MM.1S (cell line): ENCODE results near the gene FBXO34.

ENCODE experiments used
- DNase-seq: peaks from one replicate; pipeline ENCODE4 v3.0.0-alpha.2; 2015
- H2AFZ ChIP-seq: fragments of 300-600 bp; sonication (generic); 2 replicates; pipeline ENCODE4 v1.6.0; 2016; ENCODE audit warnings: antibody characterized with exemption, low read length
- H3F3A ChIP-seq: fragments of 300-600 bp; sonication (generic); 2 replicates; pipeline ENCODE4 v1.6.1; 2016; ENCODE audit warnings: mild to moderate bottlenecking, antibody characterized with exemption, low read length, moderate library complexity, mixed read lengths; ENCODE audit not compliant: insufficient read depth
- H3K27ac ChIP-seq: fragments of 300-600 bp; sonication (generic); 2 replicates; pipeline ENCODE4 v1.5.1; 2016; ENCODE audit warnings: mild to moderate bottlenecking, low read length
- H3K27me3 ChIP-seq: fragments of 300-600 bp; sonication (generic); replicated peaks from 2 replicates; pipeline ENCODE4 v1.6.0; 2016; ENCODE audit warnings: low read length; ENCODE audit not compliant: insufficient read depth
- H3K36me3 ChIP-seq: fragments of 300-600 bp; sonication (generic); replicated peaks from 2 replicates; pipeline ENCODE4 v1.6.1; 2016; ENCODE audit warnings: mild to moderate bottlenecking, low read length, mixed read lengths; ENCODE audit not compliant: insufficient read depth
- H3K4me1 ChIP-seq: fragments of 300-600 bp; sonication (generic); 2 replicates; pipeline ENCODE4 v1.6.1; 2016; ENCODE audit warnings: low read length, mixed read lengths
- H3K4me2 ChIP-seq: fragments of 300-600 bp; sonication (generic); 2 replicates; pipeline ENCODE4 v1.6.0; 2016; ENCODE audit warnings: low read depth, low read length
- H3K4me3 ChIP-seq: fragments of 300-600 bp; sonication (generic); 2 replicates; pipeline ENCODE4 v1.5.1; 2016; ENCODE audit warnings: low read length, mixed read lengths
- H3K79me2 ChIP-seq: fragments of 300-600 bp; sonication (generic); 2 replicates; pipeline ENCODE4 v1.6.1; 2016; ENCODE audit warnings: mixed run types, low read length, mixed read lengths
- H3K9ac ChIP-seq: fragments of 300-600 bp; sonication (generic); 2 replicates; pipeline ENCODE4 v1.6.1; 2016; ENCODE audit warnings: low read length, mixed read lengths
- H3K9me2 ChIP-seq: fragments of 300-600 bp; sonication (generic); replicated peaks from 2 replicates; pipeline ENCODE4 v1.6.1; 2016; ENCODE audit warnings: mild to moderate bottlenecking, low read length, mixed read lengths; ENCODE audit not compliant: insufficient read depth
- H3K9me3 ChIP-seq: fragments of 300-600 bp; sonication (generic); replicated peaks from 2 replicates; pipeline ENCODE4 v1.6.1; 2016; ENCODE audit warnings: mild to moderate bottlenecking, low read length, mixed read lengths; ENCODE audit not compliant: insufficient read depth
- H4K20me1 ChIP-seq: fragments of 300-600 bp; sonication (generic); 2 replicates; pipeline ENCODE4 v1.6.1; 2016; ENCODE audit warnings: mild to moderate bottlenecking, low read length, moderate library complexity, mixed read lengths; ENCODE audit not compliant: insufficient read depth
- EZH2 ChIP-seq: fragments of 300-600 bp; sonication (generic); optimal IDR thresholded peaks from 2 replicates; pipeline ENCODE3; 2017; ENCODE audit warnings: low read depth, mild to moderate bottlenecking, antibody characterized with exemption, low read length, mixed read lengths
- EZH2phosphoT487 ChIP-seq: fragments of 300-600 bp; sonication (generic); IDR thresholded peaks from 2 replicates; pipeline ENCODE4 v1.6.1; 2018; ENCODE audit warnings: antibody characterized with exemption, low read length
- TF ChIP-seq, protein P1 (sequence below): fragments of 300-600 bp; sonication (generic); IDR thresholded peaks from 2 replicates; pipeline ENCODE4 v1.5.1; 2016; ENCODE audit warnings: antibody characterized with exemption, low read length, mixed read lengths

The FBXO34 gene

DNA sequence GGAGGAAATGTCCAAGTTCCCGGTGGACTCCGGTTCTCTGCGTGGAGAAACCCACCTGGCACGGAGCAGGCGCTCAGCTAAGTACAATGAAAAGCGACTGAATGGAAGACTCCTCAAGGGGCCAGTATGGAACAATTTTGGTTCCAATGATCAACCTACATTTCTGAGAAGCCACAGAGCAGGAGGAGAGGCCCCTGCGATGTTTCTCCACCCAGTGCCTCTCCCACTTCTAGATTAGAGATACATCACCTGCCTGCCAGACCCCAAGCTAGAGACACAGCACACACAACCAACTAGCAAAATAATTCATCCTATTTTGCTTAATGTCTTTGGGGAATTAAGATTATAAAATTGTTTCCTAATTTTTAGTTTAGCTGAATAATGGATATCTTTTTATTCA is 101.6 kb downstream of the FBXO34 start:
- H3K4me3 ChIP-seq, result no peak overlapping the region
- H3K79me2 ChIP-seq, result no peaks in the 10 kb centered on the region
- no peaks in the 10 kb centered on the region for H4K20me1 ChIP-seq
- H3K4me2 ChIP-seq, result no peak overlapping the region
- no peaks in the 10 kb centered on the region for H3K9me2 ChIP-seq
- TF ChIP-seq EZH2, result no peak
- TF ChIP-seq, protein P1, sequence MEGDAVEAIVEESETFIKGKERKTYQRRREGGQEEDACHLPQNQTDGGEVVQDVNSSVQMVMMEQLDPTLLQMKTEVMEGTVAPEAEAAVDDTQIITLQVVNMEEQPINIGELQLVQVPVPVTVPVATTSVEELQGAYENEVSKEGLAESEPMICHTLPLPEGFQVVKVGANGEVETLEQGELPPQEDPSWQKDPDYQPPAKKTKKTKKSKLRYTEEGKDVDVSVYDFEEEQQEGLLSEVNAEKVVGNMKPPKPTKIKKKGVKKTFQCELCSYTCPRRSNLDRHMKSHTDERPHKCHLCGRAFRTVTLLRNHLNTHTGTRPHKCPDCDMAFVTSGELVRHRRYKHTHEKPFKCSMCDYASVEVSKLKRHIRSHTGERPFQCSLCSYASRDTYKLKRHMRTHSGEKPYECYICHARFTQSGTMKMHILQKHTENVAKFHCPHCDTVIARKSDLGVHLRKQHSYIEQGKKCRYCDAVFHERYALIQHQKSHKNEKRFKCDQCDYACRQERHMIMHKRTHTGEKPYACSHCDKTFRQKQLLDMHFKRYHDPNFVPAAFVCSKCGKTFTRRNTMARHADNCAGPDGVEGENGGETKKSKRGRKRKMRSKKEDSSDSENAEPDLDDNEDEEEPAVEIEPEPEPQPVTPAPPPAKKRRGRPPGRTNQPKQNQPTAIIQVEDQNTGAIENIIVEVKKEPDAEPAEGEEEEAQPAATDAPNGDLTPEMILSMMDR, result no peak
- no peak for TF ChIP-seq EZH2phosphoT487
- H3K27ac ChIP-seq, result no peak overlapping the region
- no peaks in the 10 kb centered on the region for H3F3A ChIP-seq
- no peaks in the 10 kb centered on the region for H3K9me3 ChIP-seq
- H2AFZ ChIP-seq, result no peak overlapping the region
- no peaks in the 10 kb centered on the region for H3K4me1 ChIP-seq
- H3K36me3 ChIP-seq, result no peaks in the 10 kb centered on the region
- no peak overlapping the region for H3K9ac ChIP-seq
- no peaks in the 10 kb centered on the region for H3K27me3 ChIP-seq
- no peak for DNase-seq

DNA sequence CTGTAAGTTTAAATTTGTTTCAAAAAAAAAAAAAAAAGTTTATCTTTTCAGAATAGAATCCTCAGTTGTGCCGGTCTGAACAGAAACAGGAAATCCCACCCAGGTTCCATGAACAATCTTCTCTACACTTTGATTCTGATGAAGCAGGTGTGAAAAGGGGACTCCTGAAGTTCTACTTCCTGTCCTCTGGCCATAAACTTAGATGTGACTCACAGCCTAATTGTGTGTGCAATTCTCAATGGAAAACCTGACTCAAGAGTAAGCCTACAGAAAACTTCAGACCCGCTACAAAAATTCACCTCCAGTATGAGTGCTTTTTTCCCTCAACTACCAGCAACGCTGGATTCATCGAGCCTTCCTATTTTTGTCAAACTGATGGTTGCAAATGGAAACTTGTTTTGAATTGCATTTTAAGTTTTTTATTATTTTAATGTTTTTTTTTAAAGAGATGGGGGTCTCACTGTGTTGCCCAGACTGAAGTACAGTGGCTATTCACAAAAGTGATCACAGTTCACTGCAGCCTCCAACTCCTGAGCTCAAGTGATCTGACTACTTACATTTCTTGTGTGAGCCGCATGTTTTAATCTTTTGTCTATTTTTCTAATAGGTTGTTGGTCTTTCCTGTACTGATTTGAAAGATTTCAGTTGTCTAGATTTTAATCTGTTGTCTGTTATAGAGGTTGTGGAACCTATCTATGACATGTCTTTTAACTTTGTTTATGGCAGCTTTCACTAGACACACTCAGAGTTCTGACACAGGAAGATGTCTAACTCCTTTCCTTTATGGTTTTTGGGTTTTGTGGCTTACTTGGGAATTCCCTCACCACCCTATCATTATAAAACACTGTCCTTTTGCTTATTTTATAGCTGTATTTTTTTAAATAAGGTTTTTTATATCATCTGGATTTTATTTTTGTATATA is 102.8 kb downstream of the FBXO34 start:
- Histone ChIP-seq H3K27ac (no peak overlapping the region), H3K9me2 (no peaks in the 10 kb centered on the region), H3K4me3 (no peak overlapping the region), H3F3A (no peaks in the 10 kb centered on the region), H4K20me1 (no peaks in the 10 kb centered on the region), H3K9ac (no peak overlapping the region), H3K4me2 (no peak overlapping the region), H3K79me2 (no peaks in the 10 kb centered on the region), H3K9me3 (no peaks in the 10 kb centered on the region), H3K4me1 (no peaks in the 10 kb centered on the region), H3K27me3 (no peaks in the 10 kb centered on the region), H3K36me3 (no peaks in the 10 kb centered on the region), H2AFZ (no peak overlapping the region)
- DNase-seq, result no peak
- TF ChIP-seq EZH2, result no peak
- TF ChIP-seq, protein P1, result no peak
- TF ChIP-seq EZH2phosphoT487, result no peak

DNA sequence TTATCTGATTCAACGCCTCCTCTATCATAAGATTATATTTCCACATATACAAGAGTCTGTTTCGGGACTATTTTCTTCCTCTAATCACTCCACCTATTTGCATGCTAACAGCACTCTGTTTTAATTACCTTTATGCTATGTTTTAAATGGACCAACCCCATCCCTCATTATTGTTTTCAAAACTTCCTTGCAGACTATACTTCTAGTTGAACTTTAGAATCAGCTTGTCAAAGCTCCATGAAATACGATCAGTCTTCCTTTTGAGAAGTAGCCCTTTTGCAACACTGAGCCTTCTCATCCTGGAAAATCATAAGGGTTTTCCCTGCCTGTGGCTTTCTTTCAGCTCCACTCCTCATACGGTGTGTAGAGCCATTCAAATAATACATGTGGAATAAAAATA is 103.5 kb downstream of the FBXO34 start:
- Histone ChIP-seq H3K9ac (no peak overlapping the region), H3K27me3 (no peaks in the 10 kb centered on the region), H2AFZ (no peak overlapping the region), H3F3A (no peaks in the 10 kb centered on the region), H3K36me3 (no peaks in the 10 kb centered on the region), H3K9me2 (no peaks in the 10 kb centered on the region), H4K20me1 (no peaks in the 10 kb centered on the region), H3K4me3 (no peak overlapping the region), H3K27ac (no peak overlapping the region), H3K9me3 (no peaks in the 10 kb centered on the region), H3K79me2 (no peaks in the 10 kb centered on the region), H3K4me2 (no peak overlapping the region), H3K4me1 (no peaks in the 10 kb centered on the region)
- TF ChIP-seq EZH2phosphoT487 (no peak), EZH2 (no peak)
- TF ChIP-seq, protein P1, result no peak
- no peak for DNase-seq
